GM19023 (cell line): Measurements from ENCODE around the gene FXYD1.
"Not testable (repeated sequence)": the region's sequence is repeated elsewhere in the genome, so short reads cannot be mapped to it uniquely, and the experiment has no call there.

Experiments used
- ATAC-seq: cut with Tn5 transposase; IDR thresholded peaks from one replicate; pipeline ENCODE4 v1.9.1; 2021; ENCODE audit warnings: mild to moderate bottlenecking, moderate library complexity; ENCODE audit not compliant: unreplicated experiment

FXYD1 gene

DNA sequence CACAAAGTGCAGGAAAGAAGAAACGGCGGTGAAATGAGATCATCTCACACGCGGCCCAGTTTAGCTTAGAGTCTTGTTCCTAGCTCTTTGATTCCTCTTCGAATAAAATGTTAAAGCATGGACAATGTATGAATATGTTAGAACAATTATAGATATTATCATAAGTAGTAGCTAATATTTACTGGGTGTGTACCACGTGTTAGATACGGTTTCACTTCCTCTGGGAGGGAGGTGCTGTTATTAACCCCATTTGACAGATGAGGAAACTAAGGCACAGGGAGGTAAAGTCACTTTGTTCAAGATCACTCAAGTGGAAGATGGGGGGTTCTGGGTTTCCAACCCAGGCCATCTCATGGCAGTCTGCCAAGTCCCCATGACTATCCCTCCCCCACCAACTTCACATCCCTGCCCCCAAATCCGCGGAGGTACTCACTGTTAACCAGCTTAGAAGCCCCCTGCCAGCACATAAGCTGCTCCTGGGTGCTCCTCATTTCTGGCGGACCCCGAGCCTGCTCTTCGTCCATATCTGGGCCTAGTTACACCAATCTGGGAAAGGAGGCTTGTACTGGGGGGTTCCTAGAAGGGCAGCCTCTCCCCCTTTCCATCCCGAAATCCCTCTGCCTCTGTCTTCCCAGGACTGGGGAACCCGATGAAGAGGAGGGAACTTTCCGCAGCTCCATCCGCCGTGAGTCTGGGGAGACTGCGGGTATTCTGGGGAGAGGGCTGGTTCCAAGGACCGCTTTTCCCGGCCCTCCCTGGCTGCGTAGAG is 3.4 kb downstream of the FXYD1 start:
- ATAC-seq = no peak

GRCh38 chr19:35142606-35143230 is 4.1 kb downstream of the FXYD1 start:
- no peak for ATAC-seq

DNA sequence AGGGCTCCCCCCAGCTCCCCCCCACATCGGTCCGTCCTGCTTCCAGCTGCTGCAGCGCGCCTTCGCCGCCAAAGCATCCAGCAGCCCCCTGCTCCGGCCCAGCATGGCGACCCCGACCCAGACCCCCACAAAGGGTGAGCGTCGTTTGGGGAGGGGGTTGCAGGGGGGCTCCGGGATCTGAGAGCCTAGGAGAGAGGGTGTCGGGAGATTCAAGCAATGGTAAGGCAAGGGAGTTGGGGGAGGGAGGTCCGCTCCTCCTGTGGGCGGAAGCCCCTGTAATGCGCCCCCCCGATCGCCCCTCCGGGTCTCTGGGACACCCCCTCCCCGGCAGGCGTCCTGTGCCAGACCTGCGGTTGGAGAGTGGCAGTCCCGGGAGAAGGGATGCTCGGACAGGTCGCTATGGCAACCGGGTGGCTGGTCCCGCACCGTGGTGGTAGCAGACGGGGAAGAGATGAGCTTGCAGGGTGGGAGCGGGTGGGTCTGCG is 4.6 kb downstream of the FXYD1 start, which contains the start of gene FXYD7:
Gene FXYD7 (plus strand): TSS at position 25 of the 485 bp plus-strand sequence. CDS start 79 bp downstream, at position 104.
- no peak for ATAC-seq

DNA sequence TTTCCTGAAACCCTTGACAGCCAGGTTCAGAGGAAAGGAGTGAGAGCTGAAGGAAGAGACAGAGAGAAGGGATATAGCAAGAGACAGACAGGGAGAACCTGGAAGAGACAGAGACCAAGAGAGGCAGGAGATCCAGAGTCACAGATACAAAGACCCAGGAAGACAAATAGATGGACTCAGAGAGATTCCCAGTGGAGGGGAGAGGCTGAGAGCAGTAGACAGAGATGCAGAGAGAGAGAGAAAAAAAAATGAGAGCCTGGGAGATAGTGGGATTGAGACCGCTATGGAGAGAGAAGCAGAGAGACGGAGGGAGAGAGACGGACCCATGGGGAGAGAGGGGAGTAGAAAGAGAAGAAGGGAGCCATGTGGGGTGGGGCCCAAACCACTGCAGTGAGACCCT is 5.2 kb downstream of the FXYD1 start:
- no peak for ATAC-seq

- ATAC-seq = no peak
Measured at GRCh38 chr19:35144259-35144599, 5.6 kb downstream of the FXYD1 start.

DNA sequence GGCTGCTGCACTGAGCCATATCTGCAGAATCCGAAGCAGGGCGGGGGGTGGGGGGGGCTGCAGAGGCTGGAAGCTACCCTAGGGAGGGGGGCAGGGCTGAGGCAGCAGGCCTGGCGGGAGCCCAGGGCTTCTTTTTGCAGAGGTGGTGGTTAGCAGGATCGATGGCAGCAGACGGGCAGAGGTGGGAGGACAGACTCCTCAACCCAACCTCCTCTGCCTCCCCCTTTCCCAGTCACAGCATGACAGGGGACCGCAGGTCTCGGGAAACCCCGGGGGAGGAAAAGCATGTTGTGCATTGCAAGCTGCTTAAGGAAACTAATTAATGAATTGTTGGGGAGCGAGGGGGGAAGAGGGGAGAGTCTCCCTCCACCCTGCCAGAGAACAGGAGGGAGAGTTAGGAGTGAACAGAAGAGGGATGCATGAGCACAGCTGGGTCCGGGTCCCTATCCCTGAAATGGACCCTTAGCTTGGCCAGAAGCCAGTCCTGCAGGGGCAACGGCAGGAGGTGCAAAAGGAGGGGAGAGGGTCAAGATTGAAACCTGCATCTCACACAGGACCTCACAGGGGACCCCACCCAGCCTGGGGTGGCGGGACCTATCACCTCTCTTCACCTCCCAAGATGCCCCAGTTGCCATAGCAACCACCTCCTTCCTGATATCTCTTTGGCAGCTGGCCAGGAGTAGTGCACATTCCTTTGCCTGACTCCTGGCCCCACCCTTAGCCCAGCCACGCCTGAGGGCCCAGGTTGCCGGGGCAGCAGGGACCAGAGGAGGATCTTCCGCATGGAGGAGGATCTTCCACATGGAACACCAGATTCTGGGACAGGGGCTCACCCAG is 6.2 kb downstream of the FXYD1 start:
- no peak for ATAC-seq

DNA sequence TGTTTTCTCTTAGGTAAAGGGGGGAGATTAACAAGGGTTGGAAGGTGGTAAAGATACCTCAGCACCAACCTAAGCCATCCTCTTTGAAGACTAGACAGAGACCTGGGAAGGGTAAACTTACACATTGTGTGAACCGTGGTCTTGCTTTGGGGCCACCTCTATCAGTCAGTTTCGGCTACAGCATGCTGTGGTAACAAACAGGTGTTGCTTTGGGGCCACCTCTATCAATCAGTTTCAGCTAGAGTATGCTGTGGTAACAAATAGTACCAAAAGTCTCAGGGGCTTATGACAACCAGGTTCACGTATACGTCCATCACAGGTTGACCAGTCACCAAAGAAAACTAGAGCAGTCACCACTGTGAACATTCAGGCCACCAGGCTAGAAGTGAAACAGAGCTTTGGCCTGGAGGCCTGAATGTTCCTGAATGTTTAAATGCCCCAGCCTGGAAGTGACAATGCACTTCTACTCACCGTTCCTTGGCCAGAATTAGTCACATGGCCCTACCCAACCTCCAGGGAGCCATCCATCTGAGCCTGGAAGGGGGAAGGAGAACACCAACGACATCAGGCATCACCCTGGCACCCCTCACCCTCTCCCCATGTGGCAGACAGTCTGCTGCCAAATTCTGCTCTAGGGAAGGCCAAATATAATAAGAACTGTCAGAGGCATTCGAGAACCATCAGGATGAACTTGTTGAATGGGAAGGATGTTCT is 8.3 kb downstream of the FXYD1 start:
- no peak for ATAC-seq

GRCh38 chr19:35149463-35149862 is 10.8 kb downstream of the FXYD1 start:
- no peak for ATAC-seq

- no peak for ATAC-seq
Measured at GRCh38 chr19:35150445-35150844, 11.8 kb downstream of the FXYD1 start.

GRCh38 chr19:35151273-35152065 is 12.8 kb downstream of the FXYD1 start:
- ATAC-seq = no peak

- ATAC-seq = not testable (repeated sequence)
Measured at GRCh38 chr19:35153129-35153522, 14.5 kb downstream of the FXYD1 start.

DNA sequence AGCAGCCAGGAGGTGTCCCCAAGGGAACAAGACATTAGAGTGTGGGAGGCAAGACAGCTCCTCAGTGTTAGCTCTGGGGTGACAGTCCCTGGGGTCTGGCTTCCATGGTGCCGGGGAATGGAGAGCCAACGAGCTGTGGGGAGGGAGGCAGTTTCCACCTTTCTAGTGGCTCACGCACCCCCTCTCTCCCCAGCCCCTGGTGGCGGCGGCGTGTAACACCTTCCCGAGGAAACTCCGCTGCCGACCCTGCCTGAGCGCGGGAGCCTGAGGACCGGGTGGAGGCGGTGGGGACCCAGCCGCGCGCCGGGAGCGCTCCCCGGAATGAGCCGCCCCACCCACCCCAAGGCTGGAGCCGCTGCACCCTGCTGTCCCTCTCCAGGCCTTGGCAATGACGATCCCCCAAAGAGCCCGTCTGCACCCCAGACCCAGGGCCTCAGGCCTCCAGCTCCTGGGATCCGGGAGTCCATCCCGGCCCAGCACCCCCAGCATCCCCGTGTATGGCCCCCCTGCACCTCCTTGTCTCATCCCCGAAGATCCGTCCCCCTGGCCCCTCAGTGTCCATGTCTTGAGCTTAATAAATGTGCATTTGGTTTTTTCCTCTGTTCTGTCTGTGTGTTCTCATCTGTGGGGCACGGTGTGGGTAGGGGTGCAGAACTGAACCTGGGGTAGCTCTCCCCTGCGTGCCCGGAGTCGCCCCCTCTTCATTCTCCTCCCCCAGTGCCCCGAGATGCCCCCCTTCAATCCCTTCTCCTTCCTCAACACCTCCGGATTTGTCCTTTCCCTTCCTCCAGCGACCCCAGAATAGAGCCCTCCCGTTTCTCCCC is 15.3 kb downstream of the FXYD1 start:
- no peak for ATAC-seq

GRCh38 chr19:35154525-35155406 is 16.1 kb downstream of the FXYD1 start, which contains the start of gene FXYD5:
TSS of gene FXYD5 (plus strand) at chr19:35154735. CDS start at chr19:35155551, 816 bp downstream.
- no peak for ATAC-seq

- ATAC-seq = no peak
Measured at GRCh38 chr19:35155441-35155840, 16.8 kb downstream of the FXYD1 start.

DNA sequence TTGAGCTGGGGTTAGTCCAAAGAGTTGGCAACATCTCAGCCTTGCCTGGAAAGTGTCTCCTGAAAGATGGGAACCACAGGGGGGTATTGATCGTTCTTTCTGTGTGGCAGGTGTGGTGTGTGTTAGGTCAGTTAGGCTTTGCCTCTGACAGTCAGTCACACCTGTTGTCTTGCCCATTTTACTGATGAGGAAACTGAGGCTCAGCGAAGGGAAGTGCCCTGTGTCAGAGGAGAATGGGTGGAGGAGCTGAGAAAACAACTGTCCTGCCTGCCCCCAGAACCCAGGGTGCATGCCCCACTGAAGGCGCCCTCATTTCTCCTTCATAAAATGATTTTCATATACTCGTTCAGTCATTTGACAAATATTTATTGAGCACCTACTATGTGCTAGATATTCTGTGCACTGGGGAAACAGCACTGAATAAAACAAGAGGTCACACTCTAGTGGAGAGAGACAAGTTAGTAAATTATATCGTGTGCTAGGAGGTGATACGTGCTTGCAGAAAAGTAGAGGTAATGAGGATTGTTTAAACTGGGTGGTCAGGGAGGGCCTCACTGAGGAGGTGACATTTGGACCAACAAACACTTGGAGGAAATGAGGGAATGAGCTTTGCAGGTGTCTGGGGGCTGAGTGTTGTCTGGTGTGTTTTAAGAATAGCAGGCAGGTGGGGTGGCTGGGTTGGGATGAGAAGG is 17.5 kb downstream of the FXYD1 start:
- no peak for ATAC-seq

- ATAC-seq = no peak
Measured at GRCh38 chr19:35156673-35157014, 18.0 kb downstream of the FXYD1 start.

GRCh38 chr19:35157431-35157830 is 18.8 kb downstream of the FXYD1 start:
- no peak for ATAC-seq

DNA sequence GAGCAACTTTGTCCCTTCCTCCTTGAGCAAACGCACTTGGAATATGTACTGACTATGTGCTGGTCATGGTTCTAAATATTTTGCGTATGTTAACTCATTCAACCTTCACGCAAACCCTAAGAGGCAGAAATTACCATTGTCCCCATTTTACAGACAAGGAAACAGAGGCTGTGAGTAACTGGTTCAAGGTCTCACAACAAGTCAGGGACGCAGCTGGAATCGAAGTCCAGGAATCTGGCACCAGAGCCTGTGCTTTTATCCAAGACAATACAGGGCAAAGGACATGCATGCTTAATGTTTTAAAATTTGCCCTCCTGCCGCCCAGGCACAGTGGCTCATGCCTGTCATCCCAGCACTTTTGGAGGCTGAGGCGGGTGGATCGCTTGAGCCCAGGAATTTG is 21.0 kb downstream of the FXYD1 start:
- ATAC-seq = no peak
